ENCODE measurements around the gene TES.

DNA sequence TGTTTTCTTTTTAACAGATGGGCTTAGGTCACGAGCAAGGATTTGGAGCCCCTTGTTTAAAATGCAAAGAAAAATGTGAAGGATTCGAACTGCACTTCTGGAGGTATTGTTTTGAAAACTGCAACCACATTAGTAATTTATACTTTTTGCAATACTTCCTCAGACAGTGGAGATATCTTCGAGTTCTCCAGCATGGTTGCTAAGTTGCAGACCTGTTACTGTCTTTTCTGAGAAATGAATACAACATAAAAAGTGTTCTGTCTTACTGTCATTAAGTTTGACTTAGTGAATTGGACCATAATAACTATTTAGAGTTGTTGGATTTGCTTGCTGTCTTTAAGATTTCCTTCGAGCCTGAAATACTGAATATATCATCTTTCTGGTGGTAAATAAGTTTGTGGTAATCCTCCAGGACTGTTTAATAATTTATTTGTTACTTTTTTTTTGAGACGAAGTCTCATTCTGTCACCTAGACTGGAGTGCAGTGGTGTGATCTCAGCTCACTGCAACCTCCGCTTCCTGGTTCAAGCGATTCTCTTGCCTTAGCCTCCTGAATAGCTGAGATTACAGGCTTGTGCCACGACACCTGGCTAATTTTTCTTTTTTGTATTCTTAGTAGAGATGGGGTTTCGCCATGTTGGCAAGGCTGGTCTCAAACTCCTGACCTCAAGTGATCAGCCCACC lies 24.3 kb downstream of the TES start:
- TF ChIP-seq, protein P1, sequence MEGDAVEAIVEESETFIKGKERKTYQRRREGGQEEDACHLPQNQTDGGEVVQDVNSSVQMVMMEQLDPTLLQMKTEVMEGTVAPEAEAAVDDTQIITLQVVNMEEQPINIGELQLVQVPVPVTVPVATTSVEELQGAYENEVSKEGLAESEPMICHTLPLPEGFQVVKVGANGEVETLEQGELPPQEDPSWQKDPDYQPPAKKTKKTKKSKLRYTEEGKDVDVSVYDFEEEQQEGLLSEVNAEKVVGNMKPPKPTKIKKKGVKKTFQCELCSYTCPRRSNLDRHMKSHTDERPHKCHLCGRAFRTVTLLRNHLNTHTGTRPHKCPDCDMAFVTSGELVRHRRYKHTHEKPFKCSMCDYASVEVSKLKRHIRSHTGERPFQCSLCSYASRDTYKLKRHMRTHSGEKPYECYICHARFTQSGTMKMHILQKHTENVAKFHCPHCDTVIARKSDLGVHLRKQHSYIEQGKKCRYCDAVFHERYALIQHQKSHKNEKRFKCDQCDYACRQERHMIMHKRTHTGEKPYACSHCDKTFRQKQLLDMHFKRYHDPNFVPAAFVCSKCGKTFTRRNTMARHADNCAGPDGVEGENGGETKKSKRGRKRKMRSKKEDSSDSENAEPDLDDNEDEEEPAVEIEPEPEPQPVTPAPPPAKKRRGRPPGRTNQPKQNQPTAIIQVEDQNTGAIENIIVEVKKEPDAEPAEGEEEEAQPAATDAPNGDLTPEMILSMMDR (IDR thresholded peaks at IDR 0.05; ENCODE audit: poor library complexity, severe bottlenecking), result no peak
- TF ChIP-seq EZH2 (IDR thresholded peaks at IDR 0.05; ENCODE audit: borderline replicate concordance, insufficient read depth, low read length, poor library complexity, severe bottlenecking), result no peak
- TF ChIP-seq, protein P2, sequence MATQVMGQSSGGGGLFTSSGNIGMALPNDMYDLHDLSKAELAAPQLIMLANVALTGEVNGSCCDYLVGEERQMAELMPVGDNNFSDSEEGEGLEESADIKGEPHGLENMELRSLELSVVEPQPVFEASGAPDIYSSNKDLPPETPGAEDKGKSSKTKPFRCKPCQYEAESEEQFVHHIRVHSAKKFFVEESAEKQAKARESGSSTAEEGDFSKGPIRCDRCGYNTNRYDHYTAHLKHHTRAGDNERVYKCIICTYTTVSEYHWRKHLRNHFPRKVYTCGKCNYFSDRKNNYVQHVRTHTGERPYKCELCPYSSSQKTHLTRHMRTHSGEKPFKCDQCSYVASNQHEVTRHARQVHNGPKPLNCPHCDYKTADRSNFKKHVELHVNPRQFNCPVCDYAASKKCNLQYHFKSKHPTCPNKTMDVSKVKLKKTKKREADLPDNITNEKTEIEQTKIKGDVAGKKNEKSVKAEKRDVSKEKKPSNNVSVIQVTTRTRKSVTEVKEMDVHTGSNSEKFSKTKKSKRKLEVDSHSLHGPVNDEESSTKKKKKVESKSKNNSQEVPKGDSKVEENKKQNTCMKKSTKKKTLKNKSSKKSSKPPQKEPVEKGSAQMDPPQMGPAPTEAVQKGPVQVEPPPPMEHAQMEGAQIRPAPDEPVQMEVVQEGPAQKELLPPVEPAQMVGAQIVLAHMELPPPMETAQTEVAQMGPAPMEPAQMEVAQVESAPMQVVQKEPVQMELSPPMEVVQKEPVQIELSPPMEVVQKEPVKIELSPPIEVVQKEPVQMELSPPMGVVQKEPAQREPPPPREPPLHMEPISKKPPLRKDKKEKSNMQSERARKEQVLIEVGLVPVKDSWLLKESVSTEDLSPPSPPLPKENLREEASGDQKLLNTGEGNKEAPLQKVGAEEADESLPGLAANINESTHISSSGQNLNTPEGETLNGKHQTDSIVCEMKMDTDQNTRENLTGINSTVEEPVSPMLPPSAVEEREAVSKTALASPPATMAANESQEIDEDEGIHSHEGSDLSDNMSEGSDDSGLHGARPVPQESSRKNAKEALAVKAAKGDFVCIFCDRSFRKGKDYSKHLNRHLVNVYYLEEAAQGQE (IDR thresholded peaks at IDR 0.05; ENCODE audit: borderline replicate concordance), result no peak
- TF ChIP-seq SMC3 (conservative IDR thresholded peaks at IDR 0.05; ENCODE audit: poor library complexity), result no peak
- no peak for TF ChIP-seq POLR2AphosphoS5 (IDR thresholded peaks at IDR 0.05)

Measured in neural cell (in vitro differentiated cells).